Fibroblast of villous mesenchyme (primary cell): ENCODE measurements around the gene ADAT2. TPM values are rescaled to one million over a fixed set of nuclear protein-coding genes. Genes with fewer than 3 reads are reported as not detected.
"Not testable (repeated sequence)": the region's sequence is repeated elsewhere in the genome, so short reads cannot be mapped to it uniquely, and the experiment has no call there.

Experiments
- DNase-seq: peaks from one replicate; pipeline ENCODE4 v3.0.0-alpha.2; 2010; ENCODE audit warnings: low read depth
- H3K4me3 ChIP-seq: 2 replicates; pipeline ENCODE4 v1.5.1; 2011; ENCODE audit warnings: low read depth, mild to moderate bottlenecking, low read length
- total RNA-seq: library from RNA; depleted of rRNA; stranded (reverse); fragments of >200 nt; gene quantifications from 2 replicates; pipeline ENCODE4 v1.2.3, GENCODE V29; 2012
- TF ChIP-seq, protein P1 (sequence below): IDR thresholded peaks from 2 replicates; pipeline ENCODE4 v1.5.1; 2012; ENCODE audit warnings: low read depth, mild to moderate bottlenecking, low read length; ENCODE audit not compliant: insufficient read depth

ADAT2 gene
- total RNA-seq, 1 donor: 3.0 TPM

DNA sequence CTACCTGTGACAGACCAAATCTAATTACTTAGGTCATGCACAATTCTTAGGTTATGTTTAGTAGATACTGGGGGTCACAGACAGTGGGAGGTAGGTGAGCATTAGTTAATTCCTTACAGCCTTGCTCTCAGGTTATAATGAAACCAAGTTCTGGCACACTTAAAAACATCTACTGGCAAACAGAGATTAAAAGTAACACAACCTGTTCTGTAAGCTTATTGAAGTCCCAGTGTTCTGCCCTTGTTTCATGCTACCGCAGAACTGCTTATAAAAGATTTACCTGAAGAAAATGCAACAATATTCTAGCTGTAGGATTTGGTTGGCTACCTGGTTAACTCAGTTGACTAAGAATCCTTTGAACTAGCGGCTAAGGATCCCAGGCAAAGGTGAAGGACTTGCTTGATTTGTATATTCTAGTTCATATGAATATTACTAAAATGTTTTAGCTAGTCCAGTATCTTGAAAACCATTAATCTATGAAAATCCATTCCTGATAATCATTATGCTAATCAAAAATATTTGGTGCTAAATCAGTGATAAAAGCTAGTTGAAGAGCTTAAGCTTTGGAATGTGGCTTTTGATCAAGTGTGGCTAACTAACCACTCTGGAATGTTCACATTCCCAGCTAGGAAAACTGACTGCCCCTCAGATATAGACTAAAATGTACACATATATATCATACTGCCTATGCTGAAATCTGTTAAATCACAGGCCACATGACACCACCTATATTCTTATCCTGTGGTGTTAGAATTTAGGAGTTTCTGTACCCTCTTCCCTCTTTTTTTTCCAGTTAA is 7.3 kb upstream of the ADAT2 start:
- DNase-seq: peak; percentile 11
- H3K4me3 ChIP-seq: no peak overlapping the region
- TF ChIP-seq, protein P1, sequence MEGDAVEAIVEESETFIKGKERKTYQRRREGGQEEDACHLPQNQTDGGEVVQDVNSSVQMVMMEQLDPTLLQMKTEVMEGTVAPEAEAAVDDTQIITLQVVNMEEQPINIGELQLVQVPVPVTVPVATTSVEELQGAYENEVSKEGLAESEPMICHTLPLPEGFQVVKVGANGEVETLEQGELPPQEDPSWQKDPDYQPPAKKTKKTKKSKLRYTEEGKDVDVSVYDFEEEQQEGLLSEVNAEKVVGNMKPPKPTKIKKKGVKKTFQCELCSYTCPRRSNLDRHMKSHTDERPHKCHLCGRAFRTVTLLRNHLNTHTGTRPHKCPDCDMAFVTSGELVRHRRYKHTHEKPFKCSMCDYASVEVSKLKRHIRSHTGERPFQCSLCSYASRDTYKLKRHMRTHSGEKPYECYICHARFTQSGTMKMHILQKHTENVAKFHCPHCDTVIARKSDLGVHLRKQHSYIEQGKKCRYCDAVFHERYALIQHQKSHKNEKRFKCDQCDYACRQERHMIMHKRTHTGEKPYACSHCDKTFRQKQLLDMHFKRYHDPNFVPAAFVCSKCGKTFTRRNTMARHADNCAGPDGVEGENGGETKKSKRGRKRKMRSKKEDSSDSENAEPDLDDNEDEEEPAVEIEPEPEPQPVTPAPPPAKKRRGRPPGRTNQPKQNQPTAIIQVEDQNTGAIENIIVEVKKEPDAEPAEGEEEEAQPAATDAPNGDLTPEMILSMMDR: no peak

DNA sequence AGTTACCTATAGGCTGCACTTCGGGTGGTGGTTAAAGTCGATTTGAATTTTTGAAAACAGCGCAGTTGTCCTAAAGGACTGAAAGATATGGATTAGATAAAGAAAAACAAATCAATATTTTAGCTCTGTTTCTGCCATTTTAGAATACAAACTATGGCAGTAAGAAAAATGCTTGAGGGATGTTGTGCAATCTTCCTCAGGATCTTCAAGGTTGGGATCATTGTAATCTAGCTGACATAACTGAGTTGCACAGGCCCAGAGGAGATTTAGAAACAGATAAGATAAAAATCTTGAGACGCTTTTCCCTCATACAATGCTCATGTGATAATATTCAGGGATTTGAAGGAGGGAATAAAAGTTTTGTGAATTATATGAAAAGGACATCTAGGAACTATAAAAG is 1.0 kb upstream of the ADAT2 start:
- TF ChIP-seq, protein P1: no peak
- peak; percentile 19 for DNase-seq

DNA sequence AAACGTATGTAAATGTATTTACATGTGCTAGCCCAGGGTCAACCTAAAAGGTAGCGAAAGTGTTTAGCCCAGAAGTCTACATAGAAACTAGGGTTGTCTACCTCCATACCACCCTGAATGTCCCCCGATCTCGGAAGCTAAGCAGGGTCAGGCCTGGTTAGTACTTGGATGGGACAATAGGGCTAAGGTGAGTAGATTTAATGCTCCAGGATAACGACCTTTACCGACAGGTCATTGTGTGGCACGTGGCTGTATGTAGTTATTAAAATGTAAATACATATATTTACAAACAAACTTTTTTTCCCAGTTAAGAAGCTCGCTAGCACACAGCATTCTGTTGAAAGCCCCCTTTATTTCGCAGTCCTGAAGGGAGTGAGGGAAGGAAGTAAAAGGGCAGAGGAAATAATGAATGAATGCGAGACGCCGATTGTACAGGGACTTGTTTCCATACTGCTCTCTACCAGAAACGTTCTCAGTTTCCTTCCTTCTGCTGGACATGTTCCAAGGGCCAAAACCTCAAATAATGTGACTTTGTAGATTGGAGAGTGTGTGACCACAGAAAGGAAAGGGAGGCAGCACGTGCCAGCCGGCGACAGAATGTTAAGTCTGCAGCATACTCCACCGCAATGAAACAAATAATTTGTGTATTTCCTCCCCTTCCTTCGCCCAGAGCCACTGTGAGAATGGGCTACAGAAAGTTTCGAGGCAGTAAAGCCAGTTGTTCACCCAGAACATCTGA is 612 bp downstream of the ADAT2 start:
- H3K4me3 ChIP-seq: peak overlapping the region; percentile 99
- peak; percentile 19 for DNase-seq
- TF ChIP-seq, protein P1: no peak

More for the DNA sequence above, 1.0 kb upstream of the ADAT2 start:
- H3K4me3 ChIP-seq: peak overlapping the region; percentile 99

DNA sequence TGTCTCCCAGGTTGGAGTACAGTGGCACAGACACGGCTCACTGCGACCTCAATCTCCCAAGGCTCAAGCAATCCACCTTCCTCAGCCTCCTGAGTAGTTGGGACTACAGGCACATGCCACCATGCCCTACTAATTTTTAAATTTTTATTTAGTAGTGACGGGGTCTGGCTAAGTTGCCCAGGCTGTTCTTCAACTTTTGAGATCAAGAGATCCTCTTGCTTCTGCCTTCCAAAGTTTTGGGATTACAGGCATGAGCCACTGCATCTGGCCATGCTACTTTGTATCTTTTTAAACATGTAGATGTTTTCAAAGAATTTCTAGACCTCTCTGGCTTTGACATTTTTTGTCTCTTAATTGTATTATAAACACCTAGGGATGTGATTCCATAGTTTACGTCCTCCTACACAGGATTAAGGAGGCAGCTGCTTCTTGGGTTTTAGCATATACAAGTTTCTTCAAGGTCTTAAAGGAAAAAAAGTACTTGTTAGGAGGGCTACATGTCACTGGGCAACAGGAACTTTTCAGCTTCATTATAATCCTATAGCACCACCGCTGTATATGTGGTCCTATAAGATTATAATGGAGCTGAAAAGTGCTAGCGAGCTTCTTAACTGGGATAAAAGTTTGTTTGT is 1.3 kb downstream of the ADAT2 start:
- peak overlapping the region; percentile 99 for H3K4me3 ChIP-seq
- TF ChIP-seq, protein P1: no peak
- no peak for DNase-seq

DNA sequence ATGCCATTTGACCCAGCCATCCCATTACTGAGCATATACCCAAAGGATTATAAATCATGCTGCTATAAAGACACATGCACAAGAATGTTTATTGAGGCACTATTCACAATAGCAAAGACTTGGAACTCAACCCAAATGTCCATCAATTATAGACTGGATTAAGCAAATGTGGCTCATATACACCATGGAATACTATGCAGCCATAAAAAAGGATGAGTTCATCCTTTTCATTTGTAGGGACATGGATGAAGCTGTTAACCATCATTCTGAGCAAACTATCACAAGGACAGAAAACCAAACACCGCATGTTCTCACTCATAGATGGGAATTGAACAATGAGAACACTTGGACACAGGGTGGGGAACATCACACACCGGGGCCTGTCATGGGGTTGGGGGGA is 2.6 kb downstream of the ADAT2 start:
- DNase-seq: not testable (repeated sequence)

DNA sequence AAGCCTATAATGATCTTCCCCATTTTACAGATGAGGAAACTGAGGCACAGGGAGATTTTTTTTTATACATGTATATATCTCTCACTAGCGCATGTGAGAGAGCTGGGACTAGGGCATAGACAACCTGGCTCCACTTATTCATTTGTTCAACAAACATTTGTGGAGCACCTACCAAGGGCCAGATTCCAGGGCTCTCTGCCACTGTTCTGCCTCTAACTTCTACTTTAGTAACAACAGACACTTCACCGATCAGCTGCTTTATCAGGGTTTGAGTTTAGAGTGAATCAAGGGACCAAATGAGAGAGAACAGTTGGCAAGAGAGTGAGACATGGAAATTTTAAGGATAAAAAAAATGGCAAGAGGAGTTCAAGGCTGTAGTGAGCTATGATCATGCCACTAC is 7.4 kb downstream of the ADAT2 start:
- DNase-seq: no peak
- no peak overlapping the region for H3K4me3 ChIP-seq
- TF ChIP-seq, protein P1: no peak

More for the DNA sequence above, 2.6 kb downstream of the ADAT2 start:
- not testable (repeated sequence) for H3K4me3 ChIP-seq
